ENCODE data around the gene HADHB.
"Not testable (repeated sequence)": the region's sequence is repeated elsewhere in the genome, so short reads cannot be mapped to it uniquely, and the experiment has no call there.

Gene HADHB

GRCh38 chr2:26245231-26245732 is 543 bp downstream of the HADHB start:
- peak; percentile 26 for DNase-seq (ENCODE audit: low read depth)

DNA sequence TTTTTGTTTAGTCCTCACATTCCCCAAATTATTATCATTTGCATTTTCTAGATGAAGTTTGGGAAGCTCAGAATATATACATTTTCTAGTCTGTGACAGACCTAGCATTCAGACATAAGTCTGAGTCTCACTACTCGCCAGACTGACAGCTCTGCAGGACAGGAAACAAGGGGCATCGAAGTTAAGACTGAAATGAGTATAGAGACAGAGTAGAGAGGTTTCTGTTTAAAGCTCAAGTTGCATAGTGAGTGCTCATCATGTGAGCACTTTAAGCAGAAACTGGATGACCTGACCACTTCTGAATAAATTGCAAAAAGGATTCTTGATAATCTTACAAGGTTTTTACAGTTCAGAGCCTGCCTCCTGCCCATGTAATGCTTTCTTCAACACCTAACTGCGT is 1.1 kb downstream of the HADHB start:
- DNase-seq (ENCODE audit: low read depth): no peak

DNA sequence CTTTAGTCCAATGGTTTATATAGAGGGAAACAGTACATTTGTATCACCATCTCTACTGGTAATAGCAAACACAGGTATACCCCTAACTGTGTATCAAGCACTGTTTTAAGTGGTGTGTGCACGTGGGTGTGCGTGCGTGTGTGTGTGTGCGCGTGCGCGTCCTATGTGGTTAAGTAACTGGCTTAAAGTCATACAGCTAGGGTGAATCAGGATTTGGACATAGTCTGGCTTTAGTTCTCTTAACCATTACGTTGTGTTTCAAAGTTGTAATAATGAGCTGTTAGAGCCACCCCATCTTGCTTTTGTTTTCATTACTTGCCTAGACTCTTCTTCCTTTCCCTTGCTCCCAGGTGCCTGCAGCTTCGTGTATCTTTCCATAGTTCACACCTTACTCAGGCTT is 2.1 kb downstream of the HADHB start:
- DNase-seq (ENCODE audit: low read depth): no peak

- DNase-seq (ENCODE audit: low read depth): no peak
Measured at GRCh38 chr2:26249625-26250024, 4.9 kb downstream of the HADHB start.

GRCh38 chr2:26251893-26252292 is 7.2 kb downstream of the HADHB start:
- DNase-seq (ENCODE audit: low read depth): no peak

DNA sequence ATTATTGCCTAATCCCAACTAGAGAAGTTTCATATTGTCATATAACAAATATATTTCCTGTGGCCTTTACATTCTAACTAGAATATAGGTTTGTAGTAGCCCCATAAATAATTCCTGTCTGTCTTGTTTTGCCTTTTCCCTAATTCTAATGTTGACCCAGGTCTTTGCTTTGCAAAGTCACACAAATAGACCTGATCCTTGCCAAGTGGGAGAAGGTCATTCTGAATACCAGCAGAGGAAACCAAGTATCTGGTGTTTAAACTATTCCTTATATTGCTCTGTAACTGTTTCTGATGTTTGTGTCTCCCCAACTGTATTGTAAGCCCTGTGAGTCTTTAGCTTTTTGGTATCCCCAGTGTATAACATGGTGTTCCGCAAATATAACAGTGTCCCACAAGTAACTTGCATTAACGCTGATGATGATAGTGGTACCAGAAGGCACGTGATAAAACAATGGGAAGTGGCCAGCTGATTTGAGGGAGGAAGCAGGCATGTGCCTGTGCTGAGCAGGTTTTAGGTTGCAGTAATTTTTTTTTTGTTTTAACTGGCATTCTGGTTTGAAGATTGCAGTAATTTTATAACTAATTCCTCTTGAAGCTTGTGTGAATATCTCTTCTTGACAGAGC is 11.1 kb downstream of the HADHB start:
- no peak for DNase-seq (ENCODE audit: low read depth)

GRCh38 chr2:26258836-26259235 is 14.1 kb downstream of the HADHB start:
- not testable (repeated sequence) for DNase-seq (ENCODE audit: low read depth)

DNA sequence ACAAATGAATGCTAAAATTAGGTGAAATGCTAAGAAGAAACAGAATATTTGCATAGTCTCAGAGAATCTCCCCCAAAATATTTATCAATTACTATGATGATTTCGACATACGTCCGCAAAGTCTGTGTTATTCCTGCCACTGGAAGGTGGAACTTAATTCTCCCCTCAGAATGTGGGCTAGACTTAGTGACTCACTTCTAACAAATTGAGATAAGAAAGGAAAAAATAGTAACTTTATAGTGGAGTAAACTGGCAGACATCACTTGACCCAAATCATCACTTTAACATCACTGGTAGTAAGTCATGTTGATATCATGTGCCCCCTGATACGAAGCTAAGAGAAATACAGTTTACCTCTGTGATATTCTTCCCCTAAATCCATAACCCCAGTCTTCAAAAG is 23.5 kb downstream of the HADHB start:
- DNase-seq (ENCODE audit: low read depth): no peak

DNA sequence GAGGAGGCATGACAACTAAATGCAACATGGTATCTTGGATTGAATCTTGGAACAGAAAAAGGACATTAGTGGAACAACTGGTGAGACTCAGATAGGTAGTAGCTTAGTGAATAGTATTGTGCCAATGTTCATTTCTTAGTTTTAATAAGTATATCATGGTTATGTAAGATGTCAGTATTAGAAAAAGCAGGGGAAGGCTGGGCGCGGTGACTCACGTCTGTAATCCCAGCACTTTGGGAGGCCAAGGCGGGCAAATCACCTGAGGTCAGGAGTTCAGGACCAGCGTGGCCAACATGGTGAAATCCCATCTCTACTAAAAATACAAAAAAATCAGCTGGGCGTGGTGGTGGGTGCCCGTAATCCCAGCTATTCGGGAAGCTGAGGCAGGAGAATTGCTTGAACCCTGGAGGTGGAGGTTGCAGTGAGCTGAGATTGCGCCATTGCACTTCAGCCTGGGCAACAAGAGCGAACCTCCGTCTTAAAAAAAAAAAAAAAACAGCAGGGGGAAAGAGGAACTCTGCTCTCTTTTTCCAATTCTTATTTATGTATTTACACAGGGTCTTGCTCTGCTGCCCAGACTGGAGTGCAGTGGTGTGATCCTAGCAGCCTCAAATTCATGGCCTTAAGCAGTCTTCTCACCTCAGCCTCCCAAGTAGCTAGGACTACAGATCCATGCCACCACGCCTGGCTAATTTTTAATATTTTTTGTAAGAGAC is 24.1 kb downstream of the HADHB start:
- not testable (repeated sequence) for DNase-seq (ENCODE audit: low read depth)

DNA sequence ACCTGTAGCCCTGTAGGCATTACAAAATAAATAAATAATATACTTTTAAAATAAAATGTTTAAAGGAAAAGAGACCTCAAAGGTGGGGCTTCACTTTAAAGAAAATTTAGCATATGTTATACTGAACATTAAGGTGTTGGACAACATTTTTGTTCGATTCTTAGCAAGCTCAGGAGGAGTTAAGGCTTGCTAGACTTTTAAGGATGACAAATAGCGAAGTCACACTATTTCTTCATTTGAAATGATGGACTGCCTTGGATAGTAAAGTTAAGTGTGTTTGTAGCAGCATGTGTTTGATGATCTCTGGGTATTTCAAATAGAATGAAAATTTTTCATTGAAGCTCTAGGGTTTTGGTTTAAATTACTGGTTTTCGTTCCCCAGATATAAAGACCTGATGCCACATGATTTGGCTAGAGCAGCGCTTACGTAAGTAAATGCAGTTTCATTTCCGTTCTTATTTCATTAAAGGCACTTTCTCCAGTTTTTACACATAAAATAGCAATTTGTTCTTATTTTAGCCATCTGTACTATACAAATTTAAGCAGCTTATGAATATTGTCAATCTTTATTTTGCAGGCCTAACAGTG is 24.9 kb downstream of the HADHB start:
- DNase-seq (ENCODE audit: low read depth): no peak

DNA sequence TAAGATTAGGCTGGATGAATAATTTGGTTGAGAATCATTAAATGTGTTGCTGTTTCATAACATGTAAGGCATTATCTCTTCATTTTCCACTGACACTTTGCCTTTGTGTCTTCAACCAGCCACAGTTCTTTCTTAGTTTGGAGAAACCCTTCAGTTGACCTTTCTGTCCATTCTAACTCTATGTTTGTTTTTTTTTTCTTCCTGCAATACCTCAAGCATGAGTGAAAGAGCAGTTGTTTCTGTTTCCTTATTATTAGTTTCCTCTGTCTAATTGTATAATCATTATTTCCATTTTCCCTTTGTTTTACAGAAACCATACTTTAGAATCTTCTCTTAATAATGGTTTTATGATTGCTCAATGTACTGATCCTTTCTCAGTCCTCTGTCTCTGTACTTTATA is 25.6 kb downstream of the HADHB start:
- DNase-seq (ENCODE audit: low read depth): no peak

DNA sequence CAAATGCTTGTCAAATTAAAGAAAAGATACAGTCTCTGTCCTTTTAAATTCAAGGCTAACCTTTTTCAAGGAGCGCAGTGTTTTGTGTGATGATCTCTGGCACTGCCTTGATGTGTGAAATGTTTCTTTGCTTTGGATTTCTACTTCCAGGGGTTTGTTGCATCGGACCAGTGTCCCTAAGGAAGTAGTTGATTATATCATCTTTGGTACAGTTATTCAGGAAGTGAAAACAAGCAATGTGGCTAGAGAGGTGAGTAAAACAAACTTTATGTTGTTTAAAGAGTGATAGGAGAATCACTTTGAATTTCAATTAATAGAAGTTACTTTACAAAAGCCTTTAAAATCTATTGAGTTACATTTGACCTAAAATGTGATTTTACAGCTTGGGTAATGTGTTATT is 28.8 kb downstream of the HADHB start:
- DNase-seq (ENCODE audit: low read depth): no peak

DNA sequence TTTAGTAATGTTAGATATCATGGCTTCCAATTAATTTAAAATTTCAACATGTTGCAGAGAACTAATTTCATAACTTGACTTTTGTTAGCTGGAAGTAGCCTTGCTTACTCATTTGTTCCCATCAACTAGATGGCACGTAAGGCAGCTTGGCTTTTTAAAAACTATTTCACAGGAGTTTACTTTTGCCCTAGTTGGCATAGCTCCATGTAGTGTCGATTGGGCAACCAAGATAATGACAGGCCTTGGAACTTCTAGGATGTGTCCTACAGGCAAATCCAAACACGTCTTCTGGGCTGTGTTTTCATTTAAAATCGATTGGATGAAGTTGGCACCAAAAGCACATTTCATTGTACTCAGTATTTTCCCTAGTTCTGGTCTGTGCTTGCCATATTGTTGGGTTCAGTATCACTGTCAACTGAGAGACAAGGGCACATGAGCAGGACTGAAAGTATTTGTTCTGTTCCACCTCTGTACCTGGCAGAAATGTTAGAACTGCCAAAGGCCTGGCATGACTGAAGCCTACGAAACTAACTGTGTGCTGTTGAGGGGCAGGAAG is 29.4 kb downstream of the HADHB start:
- DNase-seq (ENCODE audit: low read depth): no peak

GRCh38 chr2:26276484-26277227 is 31.9 kb downstream of the HADHB start:
- DNase-seq (ENCODE audit: low read depth): no peak

DNA sequence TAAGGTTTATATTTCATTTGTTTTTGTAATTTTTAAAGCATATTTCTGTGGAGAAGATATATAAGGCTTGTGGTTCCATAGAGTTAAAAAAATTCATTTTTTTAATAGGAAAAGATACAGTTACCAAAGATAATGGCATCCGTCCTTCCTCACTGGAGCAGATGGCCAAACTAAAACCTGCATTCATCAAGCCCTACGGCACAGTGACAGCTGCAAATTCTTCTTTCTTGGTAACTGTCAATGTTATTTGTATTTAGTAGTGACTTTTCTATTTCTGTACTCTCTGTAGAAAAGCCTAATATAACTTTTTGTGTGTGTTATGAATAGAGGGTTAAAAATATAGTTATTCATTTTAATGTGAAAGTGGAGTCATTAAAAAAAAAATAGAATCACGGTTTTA is 35.1 kb downstream of the HADHB start:
- no peak for DNase-seq (ENCODE audit: low read depth)

DNA sequence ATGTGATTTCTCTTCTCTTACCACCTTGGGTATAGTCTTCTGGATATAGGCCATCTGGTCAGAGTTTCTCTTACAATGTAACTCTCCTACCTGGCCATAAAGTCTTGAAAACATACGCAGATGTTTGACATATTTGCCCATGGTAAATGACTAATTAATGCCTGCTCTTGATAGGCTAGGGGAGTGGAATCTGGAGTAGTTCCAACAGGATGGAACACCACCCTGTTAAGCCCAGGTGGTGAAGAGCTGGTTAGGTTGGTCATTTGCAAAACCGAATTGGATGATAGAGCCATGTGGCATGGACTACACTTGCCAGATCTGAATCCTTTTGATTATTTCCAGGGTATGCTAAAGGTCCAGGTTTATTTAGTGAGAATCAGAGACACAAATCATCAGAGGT is 36.5 kb downstream of the HADHB start:
- DNase-seq (ENCODE audit: low read depth): no peak

- DNase-seq (ENCODE audit: low read depth): no peak
Measured at GRCh38 chr2:26283606-26284005, 38.9 kb downstream of the HADHB start.

- DNase-seq (ENCODE audit: low read depth): no peak
Measured at GRCh38 chr2:26284132-26284531, 39.4 kb downstream of the HADHB start.

DNA sequence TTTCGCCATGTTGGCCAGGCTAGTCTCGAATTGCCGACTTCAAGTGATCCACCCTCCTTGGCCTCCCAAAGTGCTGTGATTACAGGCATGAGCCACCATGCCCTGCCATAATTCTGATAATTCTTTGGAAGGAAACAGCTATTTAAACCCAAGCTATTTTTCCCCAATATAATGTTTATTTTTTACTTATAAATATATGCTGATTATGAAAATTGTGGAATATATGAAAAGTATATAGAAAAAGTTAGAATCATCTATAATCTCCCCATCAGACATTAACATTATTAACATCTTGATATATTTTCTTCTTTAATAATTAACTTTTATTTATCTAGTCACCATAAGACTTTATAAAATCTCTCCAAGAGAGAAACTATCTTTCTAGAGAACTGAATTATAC is 41.2 kb downstream of the HADHB start:
- no peak for DNase-seq (ENCODE audit: low read depth)

DNA sequence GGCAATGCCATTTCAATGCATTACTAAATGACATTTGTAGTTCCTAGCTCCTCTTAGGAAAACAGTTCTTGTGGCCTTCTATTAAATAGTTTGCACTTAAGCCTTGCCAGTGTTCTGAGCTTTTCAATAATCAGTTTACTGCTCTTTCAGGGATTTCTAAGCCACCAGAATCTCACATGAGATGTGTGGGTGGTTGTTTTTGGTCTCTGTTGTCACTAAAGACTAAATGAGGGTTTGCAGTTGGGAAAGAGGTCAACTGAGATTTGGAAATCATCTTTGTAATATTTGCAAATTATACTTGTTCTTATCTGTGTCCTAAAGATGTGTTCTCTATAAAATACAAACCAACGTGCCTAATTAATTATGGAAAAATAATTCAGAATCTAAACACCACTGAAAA is 45.3 kb downstream of the HADHB start:
- no peak for DNase-seq (ENCODE audit: low read depth)

DNA sequence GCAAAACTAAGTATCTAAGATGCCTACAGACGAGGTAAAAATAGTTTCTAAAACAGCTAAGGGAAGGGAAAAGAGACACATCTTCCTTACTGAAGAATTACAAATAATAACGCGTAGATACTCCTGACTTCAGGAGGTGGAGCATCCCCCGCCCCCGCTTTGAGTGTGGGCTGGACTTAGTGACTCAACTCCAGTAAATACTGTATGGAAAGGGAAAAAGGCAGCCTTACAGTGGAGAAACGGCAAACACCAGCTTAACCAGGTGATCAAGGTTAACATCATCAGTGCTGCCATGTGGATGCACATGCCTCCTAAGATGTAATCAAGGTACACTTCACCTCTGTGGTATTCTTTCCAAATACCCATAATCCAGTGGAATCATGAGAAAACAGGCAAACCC is 47.9 kb downstream of the HADHB start:
- no peak for DNase-seq (ENCODE audit: low read depth)

GRCh38 chr2:26295511-26295910 is 50.8 kb downstream of the HADHB start:
- no peak for DNase-seq (ENCODE audit: low read depth)

Measured in activated T-helper 9 cell treated with anti-CD3 and anti-CD28 coated beads, Interleukin-2, amount 50 U/mL, for 16 hours (primary cell).